Measurements from ENCODE around the gene DOLPP1.

DNA sequence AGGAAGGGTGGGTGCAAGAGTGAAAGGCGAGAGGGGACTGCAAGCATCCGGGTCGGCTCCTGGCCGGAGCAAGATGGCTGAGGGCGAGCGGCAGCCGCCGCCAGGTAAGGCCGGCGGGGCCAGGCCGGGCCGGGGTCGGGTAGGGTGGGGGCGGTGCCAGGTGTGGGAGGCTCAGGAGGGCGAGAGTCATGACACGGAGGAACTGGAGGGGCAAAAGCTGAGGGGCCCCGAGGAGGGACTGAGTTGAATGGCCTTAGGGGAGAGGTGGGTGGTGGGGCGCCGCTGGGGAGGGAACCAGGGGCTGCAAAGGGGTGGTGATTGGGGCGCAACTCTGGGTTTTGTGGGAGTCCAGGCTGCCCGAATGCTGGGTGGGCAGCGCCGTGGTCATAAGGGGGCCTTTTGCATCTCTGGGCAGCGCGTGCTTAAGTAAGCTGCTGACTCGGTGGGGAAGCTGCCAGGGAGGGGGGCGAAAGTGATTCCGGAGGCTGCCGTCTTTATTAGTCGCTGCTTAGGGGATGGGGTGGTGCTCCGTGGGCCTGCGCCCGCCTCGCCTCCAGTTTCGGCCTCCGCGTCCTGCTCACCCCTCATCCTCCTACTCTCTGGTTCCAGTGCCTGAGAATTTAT is 30.7 kb downstream of the DOLPP1 start:
- TF ChIP-seq CTCF (IDR thresholded peaks at IDR 0.05 in 8 of 11, conservative IDR thresholded peaks at IDR 0.05 in 3 of 11) (no peak), POLR2AphosphoS5 (IDR thresholded peaks at IDR 0.05) (no peak)
